HCT116 (cell line): ENCODE data around the gene MIER3. TPM values are rescaled to one million over a fixed set of nuclear protein-coding genes. Genes with fewer than 3 reads are reported as not detected.

Source experiments
- ATAC-seq: fragments of 200-7000 bp; cut with Tn5 transposase; 2 replicates; pipeline ENCODE4 v1.9.1; 2020; ENCODE audit warnings: mild to moderate bottlenecking, moderate library complexity
- BruUV-seq: library from RNA; stranded (reverse); fragments of 400-500 nt; replicated peaks from 2 replicates; lab custom pipeline; 2021; lab: Mats Ljungman, UMichigan
- CTCF ChIA-PET: fragments of 300-600 bp; sonication (Branson Sonifier 250); formaldehyde crosslinking; loops from one replicate; lab custom pipeline; 2021; ENCODE audit warnings: antibody characterized with exemption; lab: Charles Lee
- POLR2A ChIA-PET: fragments of 300-600, 350-600 bp; sonication (Branson Sonifier 250); formaldehyde crosslinking; loops from one replicate; lab custom pipeline; 2021; ENCODE audit warnings: antibody characterized with exemption; lab: Charles Lee
- RAD21 ChIA-PET, 2 experiments: fragments of 300-600 bp; sonication (Branson Sonifier 250); formaldehyde crosslinking; loops; one replicate each; lab custom pipeline; 2023; ENCODE audit warnings: low total read pairs in 2 of 2; ENCODE audit not compliant: uncharacterized antibody in 2 of 2, unreplicated experiment in 2 of 2, low non-redundant PET in 1 of 2; lab: Charles Lee
- DNase-seq: peaks from one replicate; pipeline ENCODE4 v3.0.0-alpha.2; 2010; ENCODE audit warnings: low read depth, low spot score
- H2AFZ ChIP-seq: fragments of 200-600 bp; shearing (Covaris generic), sonication (generic); 2 replicates; pipeline ENCODE4 v1.6.1; 2017; ENCODE audit warnings: low read depth, mixed run types, mixed read lengths, antibody characterized with exemption, low read length; ENCODE audit not compliant: poor library complexity, severe bottlenecking
- H3K27ac ChIP-seq: 2 replicates; pipeline ENCODE4 v1.5.1; 2012; ENCODE audit warnings: low read depth, low read length
- H3K27me3 ChIP-seq: fragments of 200-600 bp; sonication (generic); 2 replicates; pipeline ENCODE4 v1.6.1; 2016; ENCODE audit warnings: mixed run types, low read length, mixed read lengths; ENCODE audit not compliant: insufficient read depth
- H3K36me3 ChIP-seq, 2 experiments: fragments of 200-500 bp in 1 of 2; fragments of 200-600 bp in 1 of 2; sonication (Bioruptor generic) in 1 of 2; sonication (generic) in 1 of 2; 2 replicates each; pipeline versions ENCODE4 v1.5.1 to v1.6.1; 2014 to 2016; ENCODE audit warnings: low read length in 2 of 2, inconsistent platforms in 1 of 2, mixed read lengths in 1 of 2, mixed run types in 1 of 2; ENCODE audit not compliant: insufficient read depth in 2 of 2, control insufficient read depth in 1 of 2
- H3K4me1 ChIP-seq, 2 experiments: fragments of 200-600 bp in 1 of 2; sonication (generic) in 1 of 2; 2 replicates each; pipeline versions ENCODE4 v1.5.1 to v1.6.1; 2012 to 2017; ENCODE audit warnings: low read length in 2 of 2, inconsistent platforms in 1 of 2, mild to moderate bottlenecking in 1 of 2, mixed read lengths in 1 of 2, mixed run types in 1 of 2, moderate library complexity in 1 of 2; ENCODE audit not compliant: insufficient read depth in 2 of 2, control insufficient read depth in 1 of 2
- H3K4me2 ChIP-seq: fragments of 200-600 bp; sonication (generic); 2 replicates; pipeline ENCODE4 v1.6.1; 2017; ENCODE audit warnings: mixed run types, low read length, mixed read lengths
- H3K4me3 ChIP-seq, 2 experiments: fragments of 200-600 bp in 1 of 2; sonication (generic) in 1 of 2; replicated peaks in 1 of 2; 2 replicates each; pipeline ENCODE4 v1.5.1; 2011 to 2016; ENCODE audit warnings: low read length in 2 of 2, control low read depth in 1 of 2, low read depth in 1 of 2, mild to moderate bottlenecking in 1 of 2, mixed read lengths in 1 of 2, mixed run types in 1 of 2
- H3K79me2 ChIP-seq: fragments of 200-600 bp; sonication (generic); 2 replicates; pipeline ENCODE4 v1.6.1; 2017; ENCODE audit warnings: mild to moderate bottlenecking, mixed run types, low read length, moderate library complexity, mixed read lengths; ENCODE audit not compliant: insufficient read depth
- H3K9ac ChIP-seq: fragments of 200-600 bp; sonication (generic); 2 replicates; pipeline ENCODE4 v1.6.1; 2016; ENCODE audit warnings: low read length, mixed read lengths
- H3K9me2 ChIP-seq: fragments of 200-600 bp; sonication (generic), shearing (Covaris generic); 2 replicates; pipeline ENCODE4 v1.6.1; 2017; ENCODE audit warnings: mixed run types, mild to moderate bottlenecking, moderate library complexity; ENCODE audit not compliant: insufficient read depth
- H3K9me3 ChIP-seq, 2 experiments: fragments of 200-500 bp in 1 of 2; fragments of 200-600 bp in 1 of 2; sonication (Bioruptor generic) in 1 of 2; sonication (generic) in 1 of 2; 2 replicates each; pipeline ENCODE4 v1.6.1; 2014 to 2017; ENCODE audit warnings: low read length in 2 of 2, mixed read lengths in 2 of 2, inconsistent platforms in 1 of 2, low read depth in 1 of 2, mild to moderate bottlenecking in 1 of 2, mixed run types in 1 of 2, moderate library complexity in 1 of 2; ENCODE audit not compliant: control insufficient read depth in 1 of 2, insufficient read depth in 1 of 2
- H4K20me1 ChIP-seq: fragments of 200-600 bp; sonication (generic), shearing (Covaris generic); 2 replicates; pipeline ENCODE4 v1.6.1; 2017; ENCODE audit warnings: mixed run types, mild to moderate bottlenecking, moderate library complexity; ENCODE audit not compliant: insufficient read depth
- CBX3 ChIP-seq: IDR thresholded peaks from 2 replicates; pipeline ENCODE4 v1.6.1; 2012; ENCODE audit warnings: low read depth
- ELF1 ChIP-seq: IDR thresholded peaks from 2 replicates; pipeline ENCODE4 v1.6.1; 2012; ENCODE audit warnings: low read depth, borderline replicate concordance
- EZH2 ChIP-seq: fragments of 200-600 bp; sonication (generic); IDR thresholded peaks from 2 replicates; pipeline ENCODE4 v1.6.1; 2017; ENCODE audit warnings: antibody characterized with exemption, mixed run types
- EZH2phosphoT487 ChIP-seq: fragments of 200-600 bp; IDR thresholded peaks from 2 replicates; pipeline ENCODE4 v1.6.1; 2018; ENCODE audit warnings: antibody characterized with exemption, borderline replicate concordance
- POLR2A ChIP-seq: IDR thresholded peaks from 2 replicates; pipeline ENCODE4 v1.7.0; 2011; ENCODE audit warnings: borderline replicate concordance; ENCODE audit not compliant: insufficient read depth, insufficient read length; ENCODE audit errors: extremely low read depth
- ZNF274 ChIP-seq: fragments of 200-500 bp; sonication (Bioruptor generic); IDR thresholded peaks from 2 replicates; pipeline ENCODE4 v1.6.1; 2014; ENCODE audit warnings: mild to moderate bottlenecking, low read depth, low read length, inconsistent platforms
- intact Hi-C: fragments of 100-400 bp; cut with micrococcal nuclease; formaldehyde crosslinking; loops from 2 replicates; pipeline ENCODE4 v1.10.0; 2022
- total RNA-seq: library from RNA; stranded (reverse); gene quantifications from one replicate; pipeline ENCODE4 v1.2.1, GENCODE V29; 2021; ENCODE audit not compliant: unreplicated experiment

The MIER3 gene
- total RNA-seq, 1 experiment from 2014 or later = 21.9 TPM

GRCh38 chr5:56950626-56951125 lies 1.2 kb downstream of the MIER3 start:
- Histone ChIP-seq H4K20me1 (no peaks in the 10 kb centered on the region), H3K36me3 (peaks cover 4 to 13% of the 10 kb centered on the region in 2 experiments; a peak in 3 of 4 replicates), H3K79me2 (peaks cover 43% of the 10 kb centered on the region), H3K4me2 (peak overlapping the region; percentile 92), H2AFZ (no peak overlapping the region), H3K4me1 (peaks cover 8 to 15% of the 10 kb centered on the region in 2 experiments; a peak in 3 of 4 replicates), H3K4me3 (peak overlapping the region; percentile 72 to 84), H3K27me3 (no peaks in the 10 kb centered on the region)
- intact Hi-C loops = loop anchor here (5.0 kb wide), 2 partner anchors 132 to 272 kb away; no protein-coding TSS in a partner anchor
- POLR2A ChIA-PET = no interaction called here
- ATAC-seq (peak; percentile 63), DNase-seq (peak; percentile 13)
- no peak for TF ChIP-seq EZH2phosphoT487
- TF ChIP-seq ZNF274 = no peak
- TF ChIP-seq, all 23 proteins: peak for 0
- RAD21 ChIA-PET = interaction anchor here in 1 of 2 experiments (0.8 kb wide), 1 partner anchor 188 kb away, joined by 3 read pairs; no protein-coding TSS in a partner anchor
- Histone ChIP-seq H3K9me2 (no peaks in the 10 kb centered on the region), H3K9me3 (no peaks in the 10 kb centered on the region), H3K9ac (peak overlapping the region; percentile 76), H3K27ac (peak overlapping the region; percentile 73)
- CTCF ChIA-PET = interaction anchor here (1.0 to 2.1 kb wide), 2 partner anchors 112 to 188 kb away, joined by 3 to 10 read pairs; no protein-coding TSS in a partner anchor
- no TSS peak for BruUV-seq

GRCh38 chr5:56947052-56947451 lies 4.9 kb downstream of the MIER3 start:
- Histone ChIP-seq H3K4me3 (no peak overlapping the region), H3K27me3 (no peaks in the 10 kb centered on the region), H2AFZ (no peak overlapping the region), H3K4me1 (peaks cover 5 to 8% of the 10 kb centered on the region in 2 experiments; a peak in 3 of 4 replicates), H4K20me1 (no peaks in the 10 kb centered on the region), H3K36me3 (peaks cover 14 to 30% of the 10 kb centered on the region in 2 experiments), H3K9me2 (no peaks in the 10 kb centered on the region), H3K4me2 (no peak overlapping the region), H3K9ac (no peak overlapping the region), H3K27ac (no peak overlapping the region), H3K79me2 (peaks cover 43% of the 10 kb centered on the region), H3K9me3 (no peaks in the 10 kb centered on the region)
- intact Hi-C loops = no loop called here
- CTCF ChIA-PET = no interaction called here
- RAD21 ChIA-PET = no interaction called here
- DNase-seq = no peak
- no TSS peak for BruUV-seq
- no peak for TF ChIP-seq ELF1
- TF ChIP-seq CBX3 = no peak
- no peak for TF ChIP-seq EZH2
- no peak for TF ChIP-seq POLR2A
- no peak for TF ChIP-seq EZH2phosphoT487
- POLR2A ChIA-PET = no interaction called here
- ATAC-seq = no peak
